A673 (cell line): ENCODE data around the gene STYX.

Source experiments
- EZH2 ChIP-seq: fragments of 200-600 bp; sonication (generic); IDR thresholded peaks from 2 replicates; pipeline ENCODE4 v1.6.1; 2017; ENCODE audit warnings: borderline replicate concordance, low read depth, mild to moderate bottlenecking, mixed read lengths, antibody characterized with exemption, low read length; ENCODE audit not compliant: poor library complexity, severe bottlenecking
- TF ChIP-seq, protein P1 (sequence below): fragments of 300-800, 200-600 bp; sonication (generic); conservative IDR thresholded peaks from 2 replicates; pipeline ENCODE4 v1.5.1; 2017; ENCODE audit warnings: low read depth, mild to moderate bottlenecking, antibody characterized with exemption, low read length, moderate library complexity, mixed read lengths

- TF ChIP-seq, protein P1, sequence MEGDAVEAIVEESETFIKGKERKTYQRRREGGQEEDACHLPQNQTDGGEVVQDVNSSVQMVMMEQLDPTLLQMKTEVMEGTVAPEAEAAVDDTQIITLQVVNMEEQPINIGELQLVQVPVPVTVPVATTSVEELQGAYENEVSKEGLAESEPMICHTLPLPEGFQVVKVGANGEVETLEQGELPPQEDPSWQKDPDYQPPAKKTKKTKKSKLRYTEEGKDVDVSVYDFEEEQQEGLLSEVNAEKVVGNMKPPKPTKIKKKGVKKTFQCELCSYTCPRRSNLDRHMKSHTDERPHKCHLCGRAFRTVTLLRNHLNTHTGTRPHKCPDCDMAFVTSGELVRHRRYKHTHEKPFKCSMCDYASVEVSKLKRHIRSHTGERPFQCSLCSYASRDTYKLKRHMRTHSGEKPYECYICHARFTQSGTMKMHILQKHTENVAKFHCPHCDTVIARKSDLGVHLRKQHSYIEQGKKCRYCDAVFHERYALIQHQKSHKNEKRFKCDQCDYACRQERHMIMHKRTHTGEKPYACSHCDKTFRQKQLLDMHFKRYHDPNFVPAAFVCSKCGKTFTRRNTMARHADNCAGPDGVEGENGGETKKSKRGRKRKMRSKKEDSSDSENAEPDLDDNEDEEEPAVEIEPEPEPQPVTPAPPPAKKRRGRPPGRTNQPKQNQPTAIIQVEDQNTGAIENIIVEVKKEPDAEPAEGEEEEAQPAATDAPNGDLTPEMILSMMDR: no peak
- TF ChIP-seq EZH2: no peak
These were observed 71.2 kb downstream of the STYX start for GRCh38 chr14:52801014-52801712.
